Adrenal gland (tissue), 5 donors: ENCODE results near the gene BRIP1.

Source experiments
- CTCF ChIP-seq, 6 experiments: fragments of 450-650 bp in 4 of 6; fragments of 200-600 bp in 2 of 6; sonication (generic) in 1 of 6; IDR thresholded peaks; 1 replicate in 5 of 6; 2 replicates in 1 of 6; pipeline versions ENCODE4 v1.5.1 to v1.8.0; 2016 to 2021; ENCODE audit warnings: antibody characterized with exemption in 6 of 6, mild to moderate bottlenecking in 2 of 6, moderate library complexity in 1 of 6
- POLR2A ChIP-seq, 2 donors: fragments of 450-650 bp; IDR thresholded peaks; one replicate each; pipeline ENCODE4 v1.6.1; 2017; ENCODE audit warnings: antibody characterized with exemption in 2 of 2, mild to moderate bottlenecking in 2 of 2, moderate library complexity in 1 of 2
- donor health status: DM: no; HTN: no; CAD: no.

GRCh38 chr17:61842899-61843298 lies 20.4 kb downstream of the BRIP1 start:
- TF ChIP-seq POLR2A (IDR thresholded peaks at IDR 0.05): no peak
- no peak for TF ChIP-seq CTCF (IDR thresholded peaks at IDR 0.05)
